AG10803 (cell line): ENCODE results near the gene CER1.

Experiments
- DNase-seq: peaks from one replicate; pipeline ENCODE4 v3.0.0; 2010; ENCODE audit warnings: low read depth
- H3K4me3 ChIP-seq: 2 replicates; pipeline ENCODE4 v1.5.1; 2011; ENCODE audit warnings: mild to moderate bottlenecking, low read length, control low read depth
- CTCF ChIP-seq: conservative IDR thresholded peaks from 2 replicates; pipeline ENCODE4 v1.5.1; 2011; ENCODE audit warnings: mild to moderate bottlenecking, low read length, control low read depth, inconsistent platforms

The CER1 gene

GRCh38 chr9:14704281-14704680 is 18.3 kb downstream of the CER1 start:
- DNase-seq: no peak
- no peak for TF ChIP-seq CTCF
- no peak overlapping the region for H3K4me3 ChIP-seq

- no peak overlapping the region for H3K4me3 ChIP-seq
- no peak for TF ChIP-seq CTCF
- no peak for DNase-seq
Measured at GRCh38 chr9:14702200-14702720, 20.3 kb downstream of the CER1 start.

GRCh38 chr9:14693251-14693861 is 29.2 kb downstream of the CER1 start, which contains the start of gene ZDHHC21:
Gene ZDHHC21, minus strand, starts transcription at chr9:14693432. Its CDS starts 19,092 bp downstream, at chr9:14674340.
- TF ChIP-seq CTCF: no peak
- DNase-seq: peak; percentile 63
- peak within 1 kb of the TSS; percentile 89 for H3K4me3 ChIP-seq

- DNase-seq: peak; percentile 9
- peak overlapping the region; percentile 89 for H3K4me3 ChIP-seq
- TF ChIP-seq CTCF: no peak
Measured at GRCh38 chr9:14692470-14693250, 29.9 kb downstream of the CER1 start.

GRCh38 chr9:14690948-14691730 is 31.4 kb downstream of the CER1 start:
- no peak for TF ChIP-seq CTCF
- H3K4me3 ChIP-seq: no peak overlapping the region
- no peak for DNase-seq

- H3K4me3 ChIP-seq: no peak overlapping the region
- no peak for TF ChIP-seq CTCF
- DNase-seq: peak; percentile 65
Measured at GRCh38 chr9:14687042-14687719, 35.4 kb downstream of the CER1 start.
